A549 (cell line): ENCODE results near the gene PSMD5.

Experiments
- BHLHE40 ChIP-seq: IDR thresholded peaks from 2 replicates; pipeline ENCODE4 v1.6.1; 2012; ENCODE audit warnings: low read depth, low read length, inconsistent platforms
- CHD2 ChIP-seq: fragments of 150-350 bp; IDR thresholded peaks from 2 replicates; pipeline ENCODE4 v1.6.1; 2014; ENCODE audit warnings: low read length; ENCODE audit not compliant: partially characterized antibody
- POLR2A ChIP-seq: IDR thresholded peaks from 2 replicates; pipeline ENCODE4 v1.6.1; 2012; ENCODE audit warnings: mild to moderate bottlenecking, low read length
- RAD21 ChIP-seq, 2 experiments: fragments of >200 bp in 1 of 2; sonication (Bioruptor Twin) in 1 of 2; formaldehyde crosslinking in 1 of 2; IDR thresholded peaks in 1 of 2; conservative IDR thresholded peaks in 1 of 2; 2 replicates in 1 of 2; 3 replicates in 1 of 2; pipeline ENCODE4 v1.6.1; 2012 to 2018; ENCODE audit warnings: inconsistent platforms in 1 of 2
- RFX5 ChIP-seq: fragments of 450-650 bp; IDR thresholded peaks from 2 replicates; pipeline ENCODE4 v1.7.1; 2014; ENCODE audit warnings: antibody characterized with exemption, mild to moderate bottlenecking, moderate library complexity
- SMC3 ChIP-seq: fragments of >200 bp; sonication (Bioruptor Twin); formaldehyde crosslinking; IDR thresholded peaks from 3 replicates; pipeline ENCODE4 v1.6.1; 2018; ENCODE audit warnings: inconsistent platforms
- SREBF2 ChIP-seq: fragments of 450-650 bp; IDR thresholded peaks from 2 replicates; pipeline ENCODE4 v1.6.1; 2014; ENCODE audit warnings: mild to moderate bottlenecking, moderate library complexity
- TP53 ChIP-seq: fragments of 250-450 bp; sonication (Bioruptor Pico); IDR thresholded peaks from 2 replicates; pipeline ENCODE4 v1.5.0; 2021; ENCODE audit warnings: mild to moderate bottlenecking, moderate library complexity
- TF ChIP-seq, protein P1 (sequence below): fragments of >200 bp; sonication (Bioruptor Twin); formaldehyde crosslinking; IDR thresholded peaks from 3 replicates; pipeline ENCODE4 v1.5.1; 2016
- TF ChIP-seq, protein P2 (sequence below): IDR thresholded peaks from 2 replicates; pipeline ENCODE4 v1.6.1; 2012; ENCODE audit warnings: low read depth, borderline replicate concordance

DNA sequence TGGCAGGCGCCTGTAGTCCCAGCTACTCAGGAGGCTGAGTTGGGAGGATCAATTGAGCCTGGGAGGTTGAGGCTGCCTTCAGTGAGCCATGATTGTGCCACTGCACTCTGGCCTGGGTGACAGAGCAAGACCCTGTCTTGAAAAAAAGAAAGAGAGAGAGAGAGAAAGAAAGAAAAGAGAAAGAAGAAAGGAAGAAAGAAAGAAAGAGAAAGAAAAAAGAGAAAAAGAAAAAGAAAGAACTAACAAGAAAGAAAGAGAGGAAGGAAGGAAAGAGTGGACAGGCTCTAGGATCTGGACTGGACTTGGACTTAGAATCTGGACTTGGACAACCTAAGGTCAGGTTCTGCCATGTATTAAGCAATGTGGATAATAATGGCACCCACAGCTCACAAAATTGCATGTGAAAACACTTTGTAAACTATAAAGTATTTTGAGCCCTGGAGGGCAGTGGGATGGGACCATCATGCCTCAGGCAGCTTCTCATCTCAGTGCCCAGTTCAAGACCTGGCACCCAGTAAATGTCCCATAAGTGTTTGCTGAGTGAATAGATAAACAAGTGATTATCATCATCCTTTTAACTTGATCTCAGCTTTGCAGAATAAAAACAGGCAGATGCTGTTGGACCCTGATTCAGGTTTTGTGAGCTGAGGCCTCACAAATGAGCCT, 47.0 kb upstream of the PSMD5 start:
- TF ChIP-seq, protein P1, sequence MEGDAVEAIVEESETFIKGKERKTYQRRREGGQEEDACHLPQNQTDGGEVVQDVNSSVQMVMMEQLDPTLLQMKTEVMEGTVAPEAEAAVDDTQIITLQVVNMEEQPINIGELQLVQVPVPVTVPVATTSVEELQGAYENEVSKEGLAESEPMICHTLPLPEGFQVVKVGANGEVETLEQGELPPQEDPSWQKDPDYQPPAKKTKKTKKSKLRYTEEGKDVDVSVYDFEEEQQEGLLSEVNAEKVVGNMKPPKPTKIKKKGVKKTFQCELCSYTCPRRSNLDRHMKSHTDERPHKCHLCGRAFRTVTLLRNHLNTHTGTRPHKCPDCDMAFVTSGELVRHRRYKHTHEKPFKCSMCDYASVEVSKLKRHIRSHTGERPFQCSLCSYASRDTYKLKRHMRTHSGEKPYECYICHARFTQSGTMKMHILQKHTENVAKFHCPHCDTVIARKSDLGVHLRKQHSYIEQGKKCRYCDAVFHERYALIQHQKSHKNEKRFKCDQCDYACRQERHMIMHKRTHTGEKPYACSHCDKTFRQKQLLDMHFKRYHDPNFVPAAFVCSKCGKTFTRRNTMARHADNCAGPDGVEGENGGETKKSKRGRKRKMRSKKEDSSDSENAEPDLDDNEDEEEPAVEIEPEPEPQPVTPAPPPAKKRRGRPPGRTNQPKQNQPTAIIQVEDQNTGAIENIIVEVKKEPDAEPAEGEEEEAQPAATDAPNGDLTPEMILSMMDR = no peak
- TF ChIP-seq TP53 (no peak), BHLHE40 (no peak), POLR2A (no peak), CHD2 (no peak), RAD21 (conservative IDR thresholded peaks at IDR 0.05 in 1 of 2, IDR thresholded peaks at IDR 0.05 in 1 of 2) (no peak), RFX5 (no peak), SMC3 (no peak), SREBF2 (no peak)
- TF ChIP-seq, protein P2, sequence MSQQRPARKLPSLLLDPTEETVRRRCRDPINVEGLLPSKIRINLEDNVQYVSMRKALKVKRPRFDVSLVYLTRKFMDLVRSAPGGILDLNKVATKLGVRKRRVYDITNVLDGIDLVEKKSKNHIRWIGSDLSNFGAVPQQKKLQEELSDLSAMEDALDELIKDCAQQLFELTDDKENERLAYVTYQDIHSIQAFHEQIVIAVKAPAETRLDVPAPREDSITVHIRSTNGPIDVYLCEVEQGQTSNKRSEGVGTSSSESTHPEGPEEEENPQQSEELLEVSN = no peak
